IMR-90 (cell line): Measurements from ENCODE around the gene NELL2. TPM values are rescaled to one million over a fixed set of nuclear protein-coding genes. Genes with fewer than 3 reads are reported as not detected.

ENCODE experiments used
- ATAC-seq: fragments of 200-7000 bp; cut with Tn5 transposase; 2 replicates; pipeline ENCODE4 v1.9.1; 2020; ENCODE audit warnings: low read depth, mild to moderate bottlenecking, moderate library complexity
- BruUV-seq: library from RNA; stranded (reverse); fragments of 400-500 nt; replicated peaks from 2 replicates; lab custom pipeline; 2021; lab: Mats Ljungman, UMichigan
- CTCF ChIA-PET: fragments of 300-600 bp; formaldehyde crosslinking; extraction: SDS; loops from one replicate; lab custom pipeline; 2021; ENCODE audit warnings: antibody characterized with exemption; lab: Yijun Ruan, JAX
- POLR2A ChIA-PET: fragments of 300-600 bp; sonication (Branson Sonifier 250); formaldehyde crosslinking; loops from one replicate; lab custom pipeline; 2022; ENCODE audit warnings: antibody characterized with exemption; ENCODE audit not compliant: unreplicated experiment; lab: Charles Lee
- DNase-seq: peaks from one replicate; pipeline ENCODE4 v3.0.0; 2013
- H2AFZ ChIP-seq: replicated peaks from 2 replicates; pipeline ENCODE3; 2013; ENCODE audit warnings: low read length, mild to moderate bottlenecking; ENCODE audit not compliant: poor library complexity
- H2AK5ac ChIP-seq: 2 replicates; pipeline ENCODE4 v1.6.1; 2013; ENCODE audit warnings: low read depth, low read length, inconsistent platforms
- H2AK9ac ChIP-seq: replicated peaks from 2 replicates; pipeline ENCODE3; 2013; ENCODE audit warnings: mild to moderate bottlenecking, low read depth, low read length, moderate library complexity; ENCODE audit not compliant: poor library complexity
- H2BK120ac ChIP-seq: 2 replicates; pipeline ENCODE4 v1.6.1; 2013; ENCODE audit warnings: low read depth, low read length, inconsistent platforms
- H2BK15ac ChIP-seq: 3 replicates; pipeline ENCODE4 v1.6.1; 2013; ENCODE audit warnings: low read depth, low read length, inconsistent platforms
- H2BK20ac ChIP-seq: 2 replicates; pipeline ENCODE4 v1.6.1; 2013; ENCODE audit warnings: low read depth, mild to moderate bottlenecking, inconsistent platforms, low read length, moderate library complexity
- H2BK5ac ChIP-seq: 2 replicates; pipeline ENCODE4 v1.6.1; 2013; ENCODE audit warnings: mild to moderate bottlenecking, low read depth, low read length, inconsistent platforms; ENCODE audit not compliant: poor library complexity, severe bottlenecking
- H3K14ac ChIP-seq: replicated peaks from 2 replicates; pipeline ENCODE4 v1.6.1; 2013; ENCODE audit warnings: low read depth, low read length, inconsistent platforms
- H3K18ac ChIP-seq: 2 replicates; pipeline ENCODE4 v1.6.1; 2013; ENCODE audit warnings: low read depth, low read length, control low read depth
- H3K23ac ChIP-seq: 2 replicates; pipeline ENCODE4 v1.6.1; 2013; ENCODE audit warnings: low read depth, low read length, inconsistent platforms
- H3K27ac ChIP-seq: 2 replicates; pipeline ENCODE4 v1.5.1; 2013; ENCODE audit warnings: mild to moderate bottlenecking, control low read depth, low read length; ENCODE audit not compliant: insufficient read depth
- H3K27me3 ChIP-seq: 2 replicates; pipeline ENCODE4 v1.6.1; 2013; ENCODE audit warnings: low read length; ENCODE audit not compliant: control insufficient read depth, insufficient read depth
- H3K36me3 ChIP-seq: 2 replicates; pipeline ENCODE4 v1.6.1; 2013; ENCODE audit warnings: low read length, mixed read lengths; ENCODE audit not compliant: control insufficient read depth, insufficient read depth
- H3K4ac ChIP-seq: 2 replicates; pipeline ENCODE4 v1.6.1; 2013; ENCODE audit warnings: low read depth, low read length, inconsistent platforms
- H3K4me1 ChIP-seq: 2 replicates; pipeline ENCODE4 v1.6.1; 2013; ENCODE audit warnings: low read length, mixed read lengths; ENCODE audit not compliant: control insufficient read depth, insufficient read depth
- H3K4me2 ChIP-seq: 2 replicates; pipeline ENCODE4 v1.6.1; 2013; ENCODE audit warnings: low read depth, mild to moderate bottlenecking, control low read depth, low read length, moderate library complexity
- H3K4me3 ChIP-seq: 2 replicates; pipeline ENCODE4 v1.5.1; 2013; ENCODE audit warnings: low read depth, mild to moderate bottlenecking, control low read depth, low read length, moderate library complexity; ENCODE audit not compliant: insufficient read depth
- H3K56ac ChIP-seq: 2 replicates; pipeline ENCODE4 v1.6.1; 2013; ENCODE audit warnings: low read length, inconsistent platforms; ENCODE audit not compliant: insufficient read depth; ENCODE audit errors: extremely low read depth
- H3K79me1 ChIP-seq, 2 experiments: 2 replicates each; pipeline ENCODE4 v1.6.1; 2013; ENCODE audit warnings: low read length in 2 of 2, inconsistent platforms in 1 of 2, low read depth in 1 of 2
- H3K9ac ChIP-seq: 2 replicates; pipeline ENCODE4 v1.6.1; 2013; ENCODE audit warnings: low read depth, low read length, control low read depth
- H3K9me1 ChIP-seq: 2 replicates; pipeline ENCODE4 v1.6.1; 2013; ENCODE audit warnings: low read length, inconsistent platforms; ENCODE audit not compliant: insufficient read depth
- H3K9me3 ChIP-seq: 2 replicates; pipeline ENCODE4 v1.6.1; 2013; ENCODE audit warnings: low read length; ENCODE audit not compliant: control insufficient read depth, insufficient read depth
- H4K20me1 ChIP-seq: 2 replicates; pipeline ENCODE4 v1.6.1; 2013; ENCODE audit warnings: low read length, inconsistent platforms; ENCODE audit not compliant: insufficient read depth
- H4K5ac ChIP-seq: 2 replicates; pipeline ENCODE4 v1.6.1; 2013; ENCODE audit warnings: mild to moderate bottlenecking, low read depth, low read length, control low read depth
- H4K8ac ChIP-seq, 2 experiments: 2 replicates each; pipeline ENCODE4 v1.6.1; 2013; ENCODE audit warnings: low read depth in 2 of 2, low read length in 2 of 2, control low read depth in 1 of 2, inconsistent platforms in 1 of 2
- H4K91ac ChIP-seq: 2 replicates; pipeline ENCODE4 v1.6.1; 2013; ENCODE audit warnings: low read depth, low read length, inconsistent platforms; ENCODE audit not compliant: insufficient read depth
- BHLHE40 ChIP-seq: fragments of 150-350 bp; IDR thresholded peaks from 2 replicates; pipeline ENCODE4 v1.6.1; 2016; ENCODE audit warnings: mild to moderate bottlenecking, low read depth, low read length
- CEBPB ChIP-seq: IDR thresholded peaks from 2 replicates; pipeline ENCODE4 v1.6.1; 2012; ENCODE audit warnings: low read depth, low read length, improper control_type of control experiment
- CHD1 ChIP-seq: IDR thresholded peaks from 2 replicates; pipeline ENCODE4 v1.6.1; 2012; ENCODE audit warnings: low read depth, low read length, improper control_type of control experiment
- FOS ChIP-seq: fragments of 150-350 bp; IDR thresholded peaks from 2 replicates; pipeline ENCODE4 v1.6.1; 2016; ENCODE audit warnings: low read depth, low read length
- MAFK ChIP-seq: IDR thresholded peaks from 2 replicates; pipeline ENCODE4 v1.6.1; 2012; ENCODE audit warnings: low read depth, low read length, improper control_type of control experiment
- MAZ ChIP-seq: IDR thresholded peaks from 2 replicates; pipeline ENCODE4 v1.6.1; 2012; ENCODE audit warnings: low read depth, mild to moderate bottlenecking, low read length, improper control_type of control experiment, moderate library complexity, borderline replicate concordance
- MXI1 ChIP-seq: IDR thresholded peaks from 2 replicates; pipeline ENCODE4 v1.6.1; 2012; ENCODE audit warnings: low read depth, mild to moderate bottlenecking, low read length, moderate library complexity, borderline replicate concordance
- NFE2L2 ChIP-seq: fragments of 150-350 bp; IDR thresholded peaks from 2 replicates; pipeline ENCODE4 v1.6.1; 2016; ENCODE audit warnings: low read depth, mild to moderate bottlenecking, low read length
- POLR2A ChIP-seq: IDR thresholded peaks from 2 replicates; pipeline ENCODE4 v1.6.1; 2012; ENCODE audit warnings: mild to moderate bottlenecking, low read depth, low read length
- RAD21 ChIP-seq: IDR thresholded peaks from 2 replicates; pipeline ENCODE4 v1.6.1; 2012; ENCODE audit warnings: low read length, improper control_type of control experiment
- RCOR1 ChIP-seq: IDR thresholded peaks from 2 replicates; pipeline ENCODE4 v1.6.1; 2012; ENCODE audit warnings: mild to moderate bottlenecking, low read length, improper control_type of control experiment; ENCODE audit not compliant: insufficient replicate concordance
- RFX5 ChIP-seq: IDR thresholded peaks from 2 replicates; pipeline ENCODE4 v1.8.0; 2012; ENCODE audit warnings: low read depth, mild to moderate bottlenecking, low read length, moderate library complexity
- SMC3 ChIP-seq: fragments of 150-350 bp; IDR thresholded peaks from 2 replicates; pipeline ENCODE4 v1.6.1; 2016; ENCODE audit warnings: low read depth, mild to moderate bottlenecking, antibody characterized with exemption, low read length, moderate library complexity
- WGBS, 2 experiments: methylation state at CpG; one replicate each; pipeline versions ENCODE4 v1.1.5 to v1.1.7; 2013; ENCODE audit warnings: missing lambda C conversion rate in 2 of 2; ENCODE audit not compliant: insufficient read length in 1 of 2; ENCODE audit errors: extremely low coverage in 2 of 2; 5-methylcytosine and 5-hydroxymethylcytosine counted together
- dilution Hi-C: fragments of 300-500 bp; cut with HindIII; formaldehyde crosslinking; loops from one replicate; pipeline ENCODE4 v1.14.3; 2018; ENCODE audit warnings: low sequenced_read_pairs; ENCODE audit not compliant: unreplicated experiment
- in situ Hi-C: fragments of 300-500 bp; cut with MboI; formaldehyde crosslinking; loops from 3 replicates; pipeline ENCODE4 v1.14.3; 2019; ENCODE audit warnings: low sequenced_read_pairs, inconsistent platforms, mixed read lengths
- intact Hi-C: fragments of 100-400 bp; cut with micrococcal nuclease; formaldehyde crosslinking; loops from 2 replicates; pipeline ENCODE4 v1.10.0; 2022
- polyA plus RNA-seq, 3 experiments: library from polyadenylated mRNA; depleted of rRNA; stranded (reverse); fragments of >200 nt; gene quantifications; 2 replicates each; pipeline ENCODE4 v1.2.3, GENCODE V29; 2012; ENCODE audit warnings: low replicate concordance in 1 of 3
- total RNA-seq: library from RNA; depleted of rRNA; stranded (reverse); fragments of >200 nt; gene quantifications from 2 replicates; pipeline ENCODE4 v1.2.3, GENCODE V29; 2012
- TF ChIP-seq, protein P1 (sequence below): conservative IDR thresholded peaks from 2 replicates; pipeline ENCODE4 v1.5.1; 2012; ENCODE audit warnings: mild to moderate bottlenecking, low read depth, low read length, improper control_type of control experiment
- TF ChIP-seq, protein P2 (sequence below): fragments of 150-350 bp; IDR thresholded peaks from 2 replicates; pipeline ENCODE4 v1.6.1; 2016; ENCODE audit warnings: low read depth, mild to moderate bottlenecking, low read length, moderate library complexity, borderline replicate concordance
- TF ChIP-seq, protein P3 (sequence below): fragments of 150-350 bp; IDR thresholded peaks from 2 replicates; pipeline ENCODE4 v1.6.1; 2017; ENCODE audit warnings: mild to moderate bottlenecking, antibody characterized with exemption, low read length, low read depth

NELL2 gene
- total and polyA plus RNA-seq, 2 of the 4 experiments (the other 2 are of a cell fraction): 0.18 to 0.26 TPM

DNA sequence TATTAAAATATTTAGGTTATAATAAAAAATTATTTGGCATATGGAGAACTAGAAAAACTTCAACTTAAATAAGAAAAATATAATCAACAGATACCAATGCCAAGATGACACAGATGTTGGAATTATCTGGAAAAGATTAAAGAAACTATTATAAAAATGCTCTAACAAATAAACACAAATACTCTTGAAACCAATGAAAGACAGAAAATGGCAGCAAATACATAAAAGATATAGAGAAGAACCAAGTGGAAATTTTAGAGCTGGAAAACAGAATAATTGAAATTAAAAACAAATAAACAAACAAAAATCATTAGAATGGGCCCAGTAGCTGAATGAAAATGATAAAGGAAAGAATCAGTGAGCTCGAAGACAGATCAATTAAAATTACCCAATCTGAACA lies 5.1 kb upstream of the NELL2 start:
- Histone ChIP-seq H3K4me2 (no peak overlapping the region), H2BK20ac (no peak overlapping the region), H3K36me3 (no peaks in the 10 kb centered on the region), H3K79me1 (no peaks in the 10 kb centered on the region), H4K20me1 (no peaks in the 10 kb centered on the region), H3K18ac (no peak overlapping the region), H3K23ac (no peak overlapping the region), H3K56ac (no peak overlapping the region), H2BK15ac (no peak overlapping the region), H3K4me3 (no peak overlapping the region), H3K14ac (no peak overlapping the region), H3K9me1 (no peaks in the 10 kb centered on the region), H4K5ac (no peak overlapping the region), H3K27me3 (peaks cover 6% of the 10 kb centered on the region; the same call in 1 of the 2 replicates), H3K4ac (no peak overlapping the region), H4K8ac (no peak overlapping the region), H2AK9ac (no peak overlapping the region), H4K91ac (no peak overlapping the region), H3K9me3 (no peaks in the 10 kb centered on the region), H3K4me1 (no peaks in the 10 kb centered on the region), H2AK5ac (no peak overlapping the region), H3K9ac (no peak overlapping the region), H2BK5ac (no peak overlapping the region), H2BK120ac (no peak overlapping the region), H2AFZ (no peak overlapping the region), H3K27ac (no peak overlapping the region)
- no CpG with 5 or more reads among the region's 1 CpG for WGBS, 2 experiments
- in situ Hi-C loops (no loop called here), dilution Hi-C loops (no loop called here), intact Hi-C loops (no loop called here)
- ChIA-PET POLR2A (no interaction called here), CTCF (no interaction called here)
- no TSS peak for BruUV-seq
- DNase-seq (no peak), ATAC-seq (no peak)
- no peak for TF ChIP-seq CEBPB
- TF ChIP-seq CHD1: no peak
- TF ChIP-seq SMC3: no peak
- TF ChIP-seq POLR2A: no peak
- no peak for TF ChIP-seq MAFK
- no peak for TF ChIP-seq BHLHE40
- no peak for TF ChIP-seq FOS
- no peak for TF ChIP-seq RCOR1
- TF ChIP-seq, protein P1, sequence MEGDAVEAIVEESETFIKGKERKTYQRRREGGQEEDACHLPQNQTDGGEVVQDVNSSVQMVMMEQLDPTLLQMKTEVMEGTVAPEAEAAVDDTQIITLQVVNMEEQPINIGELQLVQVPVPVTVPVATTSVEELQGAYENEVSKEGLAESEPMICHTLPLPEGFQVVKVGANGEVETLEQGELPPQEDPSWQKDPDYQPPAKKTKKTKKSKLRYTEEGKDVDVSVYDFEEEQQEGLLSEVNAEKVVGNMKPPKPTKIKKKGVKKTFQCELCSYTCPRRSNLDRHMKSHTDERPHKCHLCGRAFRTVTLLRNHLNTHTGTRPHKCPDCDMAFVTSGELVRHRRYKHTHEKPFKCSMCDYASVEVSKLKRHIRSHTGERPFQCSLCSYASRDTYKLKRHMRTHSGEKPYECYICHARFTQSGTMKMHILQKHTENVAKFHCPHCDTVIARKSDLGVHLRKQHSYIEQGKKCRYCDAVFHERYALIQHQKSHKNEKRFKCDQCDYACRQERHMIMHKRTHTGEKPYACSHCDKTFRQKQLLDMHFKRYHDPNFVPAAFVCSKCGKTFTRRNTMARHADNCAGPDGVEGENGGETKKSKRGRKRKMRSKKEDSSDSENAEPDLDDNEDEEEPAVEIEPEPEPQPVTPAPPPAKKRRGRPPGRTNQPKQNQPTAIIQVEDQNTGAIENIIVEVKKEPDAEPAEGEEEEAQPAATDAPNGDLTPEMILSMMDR: no peak
- no peak for TF ChIP-seq MXI1
- TF ChIP-seq RAD21: no peak
- TF ChIP-seq NFE2L2: no peak
- TF ChIP-seq, protein P2, sequence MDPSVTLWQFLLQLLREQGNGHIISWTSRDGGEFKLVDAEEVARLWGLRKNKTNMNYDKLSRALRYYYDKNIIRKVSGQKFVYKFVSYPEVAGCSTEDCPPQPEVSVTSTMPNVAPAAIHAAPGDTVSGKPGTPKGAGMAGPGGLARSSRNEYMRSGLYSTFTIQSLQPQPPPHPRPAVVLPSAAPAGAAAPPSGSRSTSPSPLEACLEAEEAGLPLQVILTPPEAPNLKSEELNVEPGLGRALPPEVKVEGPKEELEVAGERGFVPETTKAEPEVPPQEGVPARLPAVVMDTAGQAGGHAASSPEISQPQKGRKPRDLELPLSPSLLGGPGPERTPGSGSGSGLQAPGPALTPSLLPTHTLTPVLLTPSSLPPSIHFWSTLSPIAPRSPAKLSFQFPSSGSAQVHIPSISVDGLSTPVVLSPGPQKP: no peak
- TF ChIP-seq RFX5: no peak
- TF ChIP-seq, protein P3, sequence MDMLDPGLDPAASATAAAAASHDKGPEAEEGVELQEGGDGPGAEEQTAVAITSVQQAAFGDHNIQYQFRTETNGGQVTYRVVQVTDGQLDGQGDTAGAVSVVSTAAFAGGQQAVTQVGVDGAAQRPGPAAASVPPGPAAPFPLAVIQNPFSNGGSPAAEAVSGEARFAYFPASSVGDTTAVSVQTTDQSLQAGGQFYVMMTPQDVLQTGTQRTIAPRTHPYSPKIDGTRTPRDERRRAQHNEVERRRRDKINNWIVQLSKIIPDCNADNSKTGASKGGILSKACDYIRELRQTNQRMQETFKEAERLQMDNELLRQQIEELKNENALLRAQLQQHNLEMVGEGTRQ: no peak
- TF ChIP-seq MAZ: no peak
